GM21825 (cell line): ENCODE results near the gene PTPN14.

Source experiments
- ATAC-seq: cut with Tn5 transposase; IDR thresholded peaks from one replicate; pipeline ENCODE4 v1.9.1; 2021; ENCODE audit warnings: mild to moderate bottlenecking, moderate library complexity; ENCODE audit not compliant: unreplicated experiment

PTPN14 gene

GRCh38 chr1:214341459-214341858 is 209.9 kb downstream of the PTPN14 start:
- ATAC-seq = no peak

DNA sequence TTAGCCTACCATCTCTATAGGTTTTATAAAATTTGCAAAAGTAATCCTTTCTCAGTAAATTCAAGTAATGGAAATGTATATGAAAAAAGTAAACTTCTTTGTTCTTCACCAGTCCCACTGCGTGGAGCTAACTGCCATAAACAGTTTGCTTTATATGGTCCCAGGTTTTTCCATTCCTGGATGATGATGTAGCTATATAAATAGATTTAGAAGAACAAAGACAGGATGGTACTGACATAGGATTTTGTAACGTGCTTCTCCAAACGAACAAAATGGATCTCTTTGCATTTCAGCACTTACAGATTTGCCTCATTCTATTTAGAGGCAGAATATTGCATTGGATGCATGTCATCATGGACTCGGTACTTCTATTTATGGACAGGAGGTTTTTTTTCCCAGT is 213.2 kb downstream of the PTPN14 start:
- no peak for ATAC-seq

DNA sequence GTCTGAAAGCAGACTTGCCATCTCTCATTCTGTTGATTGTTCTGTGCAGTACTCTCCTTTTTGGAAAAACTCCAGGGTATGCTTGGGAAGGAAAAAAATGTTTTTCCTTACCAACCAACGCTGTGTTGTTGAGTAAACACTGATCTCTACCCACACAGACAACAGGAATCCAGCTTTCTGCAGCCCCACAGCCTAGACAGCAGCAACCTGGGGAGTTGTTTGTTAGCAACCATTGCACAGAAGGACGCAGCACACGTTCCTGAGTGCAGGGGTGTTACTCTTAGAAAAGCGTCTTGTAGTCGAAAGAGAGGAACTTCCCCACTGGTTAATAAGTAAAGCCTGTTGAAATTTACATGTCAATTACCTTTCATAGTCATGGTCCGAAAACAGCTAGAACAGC is 213.9 kb downstream of the PTPN14 start:
- ATAC-seq = no peak

GRCh38 chr1:214337015-214337414 is 214.4 kb downstream of the PTPN14 start:
- no peak for ATAC-seq

- ATAC-seq = no peak
Measured at GRCh38 chr1:214335567-214335966, 215.8 kb downstream of the PTPN14 start.

GRCh38 chr1:214332946-214333798 is 218.2 kb downstream of the PTPN14 start:
- ATAC-seq = no peak

DNA sequence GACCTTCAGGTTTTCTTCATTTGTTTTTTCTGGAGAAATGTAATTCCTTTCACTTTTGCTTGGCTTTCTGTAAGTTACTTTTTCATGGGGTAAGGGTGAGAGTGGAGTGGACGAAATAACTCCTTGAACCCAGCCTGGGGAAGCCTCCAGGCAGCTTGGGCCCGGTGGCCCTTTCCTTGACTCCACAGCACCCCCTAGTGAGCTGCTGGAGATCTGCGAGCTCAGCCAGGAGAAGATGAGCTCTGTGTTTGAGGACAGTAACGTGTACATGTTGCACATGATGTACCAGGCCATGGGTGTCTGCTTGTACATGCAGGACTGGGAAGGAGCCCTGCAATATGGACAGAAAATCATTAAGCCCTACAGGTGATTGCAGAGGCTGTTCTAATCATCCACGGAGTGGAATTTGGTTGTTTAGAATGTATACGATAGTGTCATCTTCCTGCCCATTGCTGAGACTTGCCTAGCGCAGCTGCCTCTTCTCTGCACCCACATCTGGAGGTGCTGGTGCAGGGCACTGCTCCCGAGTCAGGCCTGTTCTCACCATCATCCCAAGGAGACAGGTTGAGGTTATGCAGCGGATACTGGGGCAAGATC is 219.5 kb downstream of the PTPN14 start:
- ATAC-seq = peak; percentile 39

GRCh38 chr1:214331180-214331579 is 220.2 kb downstream of the PTPN14 start:
- no peak for ATAC-seq

DNA sequence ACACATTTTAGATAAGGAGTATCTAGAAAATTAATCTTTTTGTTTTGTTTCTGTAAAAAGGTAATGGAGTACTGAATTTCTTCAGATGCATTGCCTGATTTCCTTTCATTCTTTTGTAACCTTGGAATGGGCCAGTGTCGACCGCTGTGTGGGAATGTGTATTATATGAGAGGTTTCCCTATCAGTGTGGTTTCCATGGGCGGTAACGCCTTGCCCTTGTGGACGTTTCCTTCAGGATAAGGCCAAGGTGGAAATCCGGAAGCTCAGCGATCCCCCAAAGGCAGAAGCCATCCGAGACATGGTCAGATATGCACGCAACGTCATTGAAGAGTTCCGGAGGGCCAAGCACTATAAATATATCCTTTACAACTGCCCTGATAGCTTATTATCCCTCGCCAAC is 220.7 kb downstream of the PTPN14 start:
- no peak for ATAC-seq

DNA sequence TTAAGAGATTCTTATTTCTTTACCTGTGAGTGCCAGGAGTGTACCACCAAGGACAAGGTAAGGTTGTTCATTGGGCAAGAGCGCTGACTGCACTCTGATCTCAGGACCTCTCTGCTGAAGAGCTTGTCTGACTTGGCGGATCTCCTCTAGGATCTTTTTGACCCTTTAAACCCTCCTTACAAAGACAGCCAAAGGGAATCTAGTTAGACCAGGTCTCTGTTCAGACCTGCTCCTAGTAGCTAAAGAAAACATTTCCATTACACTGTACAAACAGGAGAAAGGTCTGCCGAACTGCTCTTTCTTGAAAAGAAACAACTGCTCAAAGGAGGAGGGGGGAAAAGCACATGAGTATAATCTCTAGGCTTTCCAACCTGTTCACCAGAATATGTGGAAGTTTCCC is 221.2 kb downstream of the PTPN14 start:
- ATAC-seq = no peak

- no peak for ATAC-seq
Measured at GRCh38 chr1:214329470-214330220, 221.8 kb downstream of the PTPN14 start.

- ATAC-seq = peak; percentile 93
Measured at GRCh38 chr1:214328770-214329469, 222.5 kb downstream of the PTPN14 start.

GRCh38 chr1:214327514-214327913 is 223.9 kb downstream of the PTPN14 start:
- ATAC-seq = no peak

GRCh38 chr1:214326406-214326805 is 225.0 kb downstream of the PTPN14 start:
- peak; percentile 43 for ATAC-seq

- no peak for ATAC-seq
Measured at GRCh38 chr1:214324896-214325800, 226.3 kb downstream of the PTPN14 start.

- peak; percentile 71 for ATAC-seq
Measured at GRCh38 chr1:214321705-214322453, 229.5 kb downstream of the PTPN14 start.

DNA sequence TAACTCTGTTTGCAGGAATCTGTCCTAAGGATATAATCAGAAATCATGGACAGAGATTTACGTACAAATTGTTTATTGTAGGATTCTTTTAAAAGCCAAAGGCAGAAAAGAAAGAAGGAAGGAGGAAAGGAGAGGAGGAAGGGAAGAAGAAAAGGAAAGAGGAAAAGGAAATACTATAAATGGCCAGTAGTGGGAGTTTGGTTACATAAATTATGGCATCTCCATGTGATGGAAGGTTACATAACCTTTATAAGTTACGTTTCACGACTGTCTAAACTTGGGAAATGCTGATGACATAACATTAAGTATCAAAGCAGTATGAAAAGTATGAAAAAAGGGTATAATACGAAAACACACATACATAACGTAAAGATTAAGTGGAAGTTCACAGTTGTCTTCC is 231.5 kb downstream of the PTPN14 start:
- no peak for ATAC-seq

- no peak for ATAC-seq
Measured at GRCh38 chr1:214318956-214319736, 232.3 kb downstream of the PTPN14 start.

DNA sequence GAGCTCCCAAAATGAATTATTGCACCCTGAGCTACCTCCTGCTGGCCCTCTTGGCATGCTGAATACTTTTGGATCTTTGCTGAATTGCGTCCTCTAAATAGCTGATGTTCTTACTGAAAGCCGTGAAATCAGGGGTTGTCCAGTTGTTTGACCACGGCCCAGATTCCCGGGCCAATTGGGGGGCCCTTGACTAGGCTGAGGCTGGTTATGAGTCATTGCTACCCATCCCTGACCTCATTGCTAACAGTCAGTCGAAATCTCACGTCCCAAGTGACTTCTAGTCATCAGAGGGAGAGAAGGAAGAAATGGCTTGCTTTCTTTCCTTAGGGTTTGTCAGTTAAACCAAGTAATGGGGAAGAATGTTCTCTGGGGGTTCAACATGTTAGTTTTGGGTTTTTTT is 233.0 kb downstream of the PTPN14 start:
- ATAC-seq = no peak
